ENCODE measurements around the gene PRM2. TPM values are rescaled to one million over a fixed set of nuclear protein-coding genes. Genes with fewer than 3 reads are reported as not detected.
A peak's percentile ranks its signal among the peaks of the same experiment; 100 is the strongest.

Gene PRM2
- total RNA-seq, 2 donors from 2014 or later, result not detected

- no peak for ATAC-seq
- intact Hi-C loops (cut with DNase I), result no loop called here
- DNase-seq, result no peak
Measured at GRCh38 chr16:11238272-11239202, 37.7 kb downstream of the PRM2 start.

DNA sequence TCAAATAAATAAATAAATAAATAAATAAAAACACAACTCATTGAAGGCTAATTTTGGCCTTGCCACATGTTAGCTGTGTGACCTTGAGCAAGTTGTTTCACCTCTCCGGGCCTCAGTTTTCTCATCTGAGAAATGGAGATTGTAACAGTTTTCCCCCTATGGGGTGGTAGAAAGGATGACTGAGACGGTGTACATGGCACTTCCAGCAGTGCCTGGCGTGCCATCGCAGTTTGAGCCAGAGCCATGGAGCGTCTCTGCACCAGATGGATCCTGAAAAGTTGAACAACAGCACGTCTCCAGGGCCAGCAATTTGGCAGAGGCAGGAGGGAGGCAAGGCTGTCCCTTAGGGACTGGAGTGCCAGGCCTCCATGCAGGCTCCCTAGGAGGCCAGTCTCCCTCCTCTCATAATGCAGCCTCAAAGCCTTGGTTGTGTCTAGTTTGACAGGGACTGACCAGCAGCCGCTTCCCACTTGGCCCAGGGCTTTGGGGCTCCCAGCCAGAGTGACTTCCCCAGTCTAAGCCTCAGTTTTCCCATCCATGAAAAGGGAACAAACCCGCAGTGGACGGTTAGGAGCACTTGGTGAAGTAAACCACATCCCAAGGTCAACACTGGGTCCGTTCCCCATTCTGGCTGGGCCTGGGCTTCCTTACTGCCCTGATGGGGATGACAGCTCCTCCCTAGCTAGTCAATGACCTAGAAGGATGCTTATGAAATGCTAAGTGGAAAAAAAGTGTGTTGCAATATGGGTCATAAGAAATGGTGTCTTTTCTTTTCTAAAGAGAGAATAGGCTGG lies 39.6 kb downstream of the PRM2 start:
- ATAC-seq (no peak), DNase-seq (no peak)
- intact Hi-C loops (cut with DNase I), result no loop called here

DNA sequence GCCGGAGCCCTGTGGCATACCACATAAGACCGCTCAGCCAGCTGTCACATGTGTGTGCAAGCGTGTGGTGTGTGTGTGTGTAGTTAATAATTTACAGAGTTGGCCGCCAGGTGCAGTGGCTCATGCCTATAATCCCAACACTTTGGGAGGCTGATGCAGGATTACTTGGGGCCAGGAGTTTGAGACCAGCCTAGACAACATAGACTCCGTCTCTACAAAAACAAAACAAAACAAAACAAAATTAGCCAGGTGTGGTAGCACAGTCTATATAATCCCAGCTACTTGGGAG lies 40.6 kb downstream of the PRM2 start:
- intact Hi-C loops (cut with DNase I), result no loop called here
- ATAC-seq, result no peak
- DNase-seq, result no peak

- intact Hi-C loops (cut with DNase I), result no loop called here
- no peak for ATAC-seq
Measured at GRCh38 chr16:11234884-11235702, 41.2 kb downstream of the PRM2 start.

DNA sequence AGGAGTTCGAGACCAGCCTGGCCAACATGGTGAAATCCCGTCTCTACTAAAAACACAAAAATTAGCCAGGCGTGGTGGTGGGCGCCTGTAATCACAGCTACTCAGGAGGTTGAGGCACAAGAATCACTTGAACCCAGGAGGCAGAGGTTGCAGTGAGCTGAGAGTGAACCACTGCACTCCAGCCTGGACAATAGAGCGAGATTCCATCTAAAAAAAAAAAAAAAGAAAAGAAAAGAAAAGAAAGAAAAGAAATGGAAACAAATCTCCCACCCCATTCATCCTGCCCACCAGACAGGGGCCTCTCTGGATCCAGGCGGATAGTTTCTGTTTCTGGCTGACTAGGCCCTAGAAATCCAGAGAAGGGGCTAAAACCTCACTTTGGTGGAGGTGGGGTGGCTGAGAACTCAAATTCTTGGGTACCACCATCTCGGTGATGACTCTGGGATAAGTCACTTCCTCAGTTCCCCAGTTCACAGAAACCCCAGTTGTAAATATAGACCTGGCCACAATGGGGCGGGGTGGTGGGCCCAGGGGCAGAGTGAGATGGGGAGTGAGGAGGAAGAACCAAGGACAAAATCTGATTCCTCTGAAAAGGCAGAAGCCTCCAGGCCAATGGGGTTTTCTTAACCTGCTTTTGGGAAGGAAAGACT lies 42.4 kb downstream of the PRM2 start:
- DNase-seq (no peak), ATAC-seq (no peak)
- intact Hi-C loops (cut with DNase I), result no loop called here

More at GRCh38 chr16:11234884-11235702, 41.2 kb downstream of the PRM2 start:
- no peak for DNase-seq

DNA sequence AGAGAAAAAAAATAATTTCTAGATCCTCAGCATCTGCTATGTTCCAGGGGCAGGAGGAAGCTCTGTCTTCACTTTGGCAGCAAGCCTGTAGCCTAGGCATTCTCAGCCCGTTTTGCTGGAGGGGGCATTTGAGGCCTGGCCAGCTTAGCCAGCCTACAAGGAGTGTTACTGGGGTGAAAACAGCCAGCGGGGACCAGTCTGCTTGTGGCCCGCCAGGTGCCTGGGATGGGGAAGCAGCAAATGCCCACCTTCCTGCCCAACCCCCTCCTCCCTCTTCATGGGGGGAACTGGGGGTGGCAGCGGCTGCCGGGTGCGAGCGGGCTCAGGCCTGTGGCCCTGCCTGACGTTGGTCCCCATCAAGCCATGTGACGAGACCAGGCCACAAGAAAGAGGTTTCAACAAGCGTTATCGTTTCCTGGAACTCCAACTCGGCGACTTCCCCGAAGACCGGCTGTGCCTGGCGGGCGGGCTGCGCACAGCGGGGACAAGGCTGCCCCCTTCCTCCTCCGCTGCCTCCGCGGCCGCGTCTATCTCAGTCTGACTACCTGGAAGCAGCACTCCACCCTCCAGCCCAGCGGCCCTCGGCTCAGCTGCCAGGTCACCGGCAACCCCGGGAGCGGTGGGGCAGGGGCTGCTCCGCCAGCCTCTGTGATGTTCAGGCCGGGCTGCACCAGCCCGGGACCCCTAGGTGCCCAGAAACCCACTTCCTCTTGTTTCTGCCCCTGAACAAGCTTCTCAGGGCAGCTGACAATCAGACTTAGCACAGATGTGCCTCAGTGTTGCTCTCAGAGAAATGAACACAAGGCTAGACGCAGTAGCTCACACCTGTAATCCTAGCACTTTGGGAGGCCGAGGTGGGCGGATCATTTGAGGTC lies 43.2 kb downstream of the PRM2 start:
- intact Hi-C loops (cut with DNase I), result no loop called here
- peak; percentile 61 for DNase-seq
- peak; percentile 61 to 75 for ATAC-seq

- ATAC-seq (no peak), DNase-seq (no peak)
- intact Hi-C loops (cut with DNase I), result no loop called here
Measured at GRCh38 chr16:11232302-11232851, 43.9 kb downstream of the PRM2 start.

DNA sequence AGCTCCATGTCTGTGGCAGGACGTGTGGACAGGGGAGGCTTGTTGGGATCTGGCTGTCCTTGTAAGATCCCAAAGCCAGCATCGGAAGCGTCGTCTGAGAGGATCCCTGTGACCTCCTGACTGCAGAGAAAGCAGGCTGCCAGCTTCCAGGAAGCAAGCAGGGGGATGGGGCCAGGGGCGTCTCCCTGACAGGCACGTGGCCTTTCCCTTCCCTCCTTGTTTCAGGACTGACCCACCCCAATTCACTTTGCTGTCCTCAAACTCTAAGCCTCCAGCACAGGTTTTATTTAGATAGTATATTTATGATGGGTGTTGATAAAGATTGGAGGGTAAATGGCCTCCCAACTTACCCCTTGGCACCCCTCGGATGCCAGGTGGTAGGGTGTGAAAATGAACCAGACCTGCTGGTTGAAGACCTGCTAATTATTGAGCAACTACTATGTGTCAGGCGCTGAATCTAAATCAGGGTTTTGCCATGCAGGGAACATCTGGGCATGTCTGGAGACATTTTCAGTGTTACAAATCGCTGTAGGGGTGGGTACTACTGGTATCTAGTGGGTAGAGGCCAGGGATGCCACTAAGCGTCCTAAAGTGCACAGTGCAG lies 44.8 kb downstream of the PRM2 start:
- no peak for DNase-seq
- intact Hi-C loops (cut with DNase I), result no loop called here
- ATAC-seq, result no peak

DNA sequence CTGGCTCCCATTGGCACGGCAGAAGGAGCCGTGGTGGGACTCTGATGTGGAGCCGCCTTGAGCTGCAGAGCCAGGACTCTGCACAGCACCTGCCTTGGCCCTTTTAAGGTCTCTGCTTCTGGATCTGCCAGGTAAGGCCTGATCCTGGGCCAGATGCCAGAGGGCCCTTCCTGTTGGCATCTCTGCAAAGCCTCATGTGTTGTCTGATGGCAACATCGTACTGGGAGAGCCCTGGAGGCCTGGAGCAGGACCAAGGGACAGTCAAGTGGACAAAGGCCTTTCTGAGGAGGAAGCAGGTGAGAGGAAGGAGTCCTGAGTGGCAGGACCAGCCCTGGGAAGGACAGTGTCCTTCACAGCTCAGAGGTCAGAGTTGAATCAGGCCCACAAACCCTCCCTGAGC lies 46.4 kb downstream of the PRM2 start:
- ATAC-seq (no peak), DNase-seq (no peak)
- intact Hi-C loops (cut with DNase I), result no loop called here

- intact Hi-C loops (cut with DNase I), result no loop called here
- no peak for ATAC-seq
- no peak for DNase-seq
Measured at GRCh38 chr16:11229432-11229831, 46.8 kb downstream of the PRM2 start.

GRCh38 chr16:11225677-11226549 lies 50.4 kb downstream of the PRM2 start:
- intact Hi-C loops (cut with DNase I), result no loop called here
- ATAC-seq, result no peak

More at GRCh38 chr16:11225677-11226549, 50.4 kb downstream of the PRM2 start:
- no peak for DNase-seq

Small RNA genes within 50 kb of the gene (microRNA-seq; reads per million reads assigned to microRNA genes)
- gene MIR548H2, result 0 reads per million in 2 donors

Other genes with a start within 250 kb of the PRM2 start
- gene SOCS1, start 20.3 kb downstream of the PRM2 start, total RNA-seq, result 1 to 10 TPM; 5.8 to 8.8 TPM
- gene TNP2, start 7.2 kb downstream of the PRM2 start, total RNA-seq, result not detected
- not detected for gene PRM3, start 2.9 kb downstream of the PRM2 start, total RNA-seq
- gene PRM1, start 4.8 kb upstream of the PRM2 start, total RNA-seq, result not detected
- gene RMI2, start 69.0 kb upstream of the PRM2 start, total RNA-seq, result 1 to 10 TPM in 1 of 2 donors, under 1 TPM in 1; 0.60 to 2.4 TPM

Measured in left cardiac atrium (tissue), 4 donors.